Neural progenitor cell (in vitro differentiated cells): Measurements from ENCODE around the gene SESN3.

Source experiments
- EZH2 ChIP-seq: fragments of 200-600 bp; sonication (generic); IDR thresholded peaks from 2 replicates; pipeline ENCODE4 v1.6.1; 2017; ENCODE audit warnings: antibody characterized with exemption, mild to moderate bottlenecking, moderate library complexity
- TF ChIP-seq, protein P1 (sequence below): fragments of 200-600 bp; sonication (generic); IDR thresholded peaks from 2 replicates; pipeline ENCODE4 v1.5.1; 2017; ENCODE audit warnings: antibody characterized with exemption, mild to moderate bottlenecking

DNA sequence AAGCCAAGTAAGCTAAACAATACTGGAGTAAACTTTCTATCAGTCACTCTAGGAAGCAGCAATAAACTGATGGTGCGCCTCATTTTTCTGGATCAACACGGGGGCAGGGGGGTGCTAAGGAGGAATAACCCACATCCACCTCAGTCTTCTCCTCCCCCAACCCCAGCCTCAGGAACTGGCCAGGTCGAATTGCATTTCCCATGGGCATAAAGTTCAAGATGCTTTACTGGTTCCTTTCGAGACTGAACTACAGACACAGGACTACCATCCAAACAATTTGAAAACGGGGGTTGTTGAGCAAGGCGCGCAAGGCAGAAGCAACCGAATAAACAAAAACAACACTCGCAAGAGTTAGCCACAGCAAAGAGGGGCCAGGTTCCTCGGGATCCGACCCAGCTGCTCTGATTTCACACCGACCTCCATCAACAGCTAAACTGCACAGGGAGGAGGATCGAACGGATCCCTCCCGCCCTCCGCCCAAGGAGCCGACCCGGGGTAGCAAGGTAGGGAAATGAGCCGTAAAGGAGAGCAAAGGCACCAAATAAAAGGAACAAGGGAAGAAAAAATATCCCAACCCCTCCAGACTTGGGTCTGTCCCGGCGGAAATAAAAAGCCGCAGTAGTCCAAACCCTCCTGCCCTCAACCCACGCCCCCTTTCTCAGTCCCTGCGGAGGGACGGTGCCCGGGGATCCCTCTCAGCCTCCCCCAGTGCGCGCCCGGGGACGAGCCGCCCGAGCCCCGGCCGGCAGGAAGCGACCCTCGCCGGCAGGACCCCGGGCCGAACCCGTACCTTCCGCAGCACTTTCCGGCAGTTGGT lies 801 bp downstream of the SESN3 start:
- TF ChIP-seq, protein P1, sequence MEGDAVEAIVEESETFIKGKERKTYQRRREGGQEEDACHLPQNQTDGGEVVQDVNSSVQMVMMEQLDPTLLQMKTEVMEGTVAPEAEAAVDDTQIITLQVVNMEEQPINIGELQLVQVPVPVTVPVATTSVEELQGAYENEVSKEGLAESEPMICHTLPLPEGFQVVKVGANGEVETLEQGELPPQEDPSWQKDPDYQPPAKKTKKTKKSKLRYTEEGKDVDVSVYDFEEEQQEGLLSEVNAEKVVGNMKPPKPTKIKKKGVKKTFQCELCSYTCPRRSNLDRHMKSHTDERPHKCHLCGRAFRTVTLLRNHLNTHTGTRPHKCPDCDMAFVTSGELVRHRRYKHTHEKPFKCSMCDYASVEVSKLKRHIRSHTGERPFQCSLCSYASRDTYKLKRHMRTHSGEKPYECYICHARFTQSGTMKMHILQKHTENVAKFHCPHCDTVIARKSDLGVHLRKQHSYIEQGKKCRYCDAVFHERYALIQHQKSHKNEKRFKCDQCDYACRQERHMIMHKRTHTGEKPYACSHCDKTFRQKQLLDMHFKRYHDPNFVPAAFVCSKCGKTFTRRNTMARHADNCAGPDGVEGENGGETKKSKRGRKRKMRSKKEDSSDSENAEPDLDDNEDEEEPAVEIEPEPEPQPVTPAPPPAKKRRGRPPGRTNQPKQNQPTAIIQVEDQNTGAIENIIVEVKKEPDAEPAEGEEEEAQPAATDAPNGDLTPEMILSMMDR = no peak
- TF ChIP-seq EZH2 = no peak
